HG02798 (cell line): ENCODE results near the gene SMIM38.
"Not testable (repeated sequence)": the region's sequence is repeated elsewhere in the genome, so short reads cannot be mapped to it uniquely, and the experiment has no call there.

Source experiments
- ATAC-seq: cut with Tn5 transposase; IDR thresholded peaks from one replicate; pipeline ENCODE4 v1.9.1; 2021; ENCODE audit warnings: mild to moderate bottlenecking; ENCODE audit not compliant: unreplicated experiment, poor library complexity

The SMIM38 gene

GRCh38 chr11:69121621-69122325 lies 34.0 kb upstream of the SMIM38 start:
- ATAC-seq: no peak

- no peak for ATAC-seq
These were observed 33.5 kb upstream of the SMIM38 start for GRCh38 chr11:69122326-69122629.

- no peak for ATAC-seq
These were observed 32.9 kb upstream of the SMIM38 start for GRCh38 chr11:69122630-69123431.

- ATAC-seq: no peak
These were observed 31.9 kb upstream of the SMIM38 start for GRCh38 chr11:69123593-69124545.

- no peak for ATAC-seq
These were observed 29.9 kb upstream of the SMIM38 start for GRCh38 chr11:69125861-69126260.

- no peak for ATAC-seq
These were observed 29.4 kb upstream of the SMIM38 start for GRCh38 chr11:69126286-69126685.

GRCh38 chr11:69127081-69127850 lies 28.5 kb upstream of the SMIM38 start:
- no peak for ATAC-seq

- ATAC-seq: no peak
These were observed 27.9 kb upstream of the SMIM38 start for GRCh38 chr11:69127884-69128283.

GRCh38 chr11:69129053-69129452 lies 26.7 kb upstream of the SMIM38 start:
- no peak for ATAC-seq

- ATAC-seq: no peak
These were observed 26.1 kb upstream of the SMIM38 start for GRCh38 chr11:69129647-69130046.

GRCh38 chr11:69130654-69131053 lies 25.1 kb upstream of the SMIM38 start:
- no peak for ATAC-seq

GRCh38 chr11:69131121-69131566 lies 24.6 kb upstream of the SMIM38 start:
- no peak for ATAC-seq

GRCh38 chr11:69131644-69132300 lies 24.0 kb upstream of the SMIM38 start:
- ATAC-seq: no peak

- ATAC-seq: no peak
These were observed 23.4 kb upstream of the SMIM38 start for GRCh38 chr11:69132301-69132670.

- no peak for ATAC-seq
These were observed 22.5 kb upstream of the SMIM38 start for GRCh38 chr11:69133251-69133650.

- ATAC-seq: not testable (repeated sequence)
These were observed 21.6 kb upstream of the SMIM38 start for GRCh38 chr11:69134182-69134581.

GRCh38 chr11:69134957-69135356 lies 20.8 kb upstream of the SMIM38 start:
- no peak for ATAC-seq

- ATAC-seq: no peak
These were observed 20.0 kb upstream of the SMIM38 start for GRCh38 chr11:69135420-69136363.
